A549 treated with Hydrocortisone at 1 μM for 4 hours (cell line): ENCODE results near the gene ANO6. TPM values are rescaled to one million over a fixed set of nuclear protein-coding genes. Genes with fewer than 3 reads are reported as not detected.

ENCODE experiments used
- total RNA-seq: library from RNA; stranded (reverse); fragments of 200-300 nt; extraction: Qiagen RNA extraction; gene quantifications from 5 replicates; pipeline ENCODE4 v1.2.3, GENCODE V29; 2022

ANO6 gene
- total RNA-seq, result 45.9 to 76.8 TPM (median 57.9 TPM) in 5 replicates

GRCh38 chr12:45215419-45216229 is at the start of gene ANO6:
Gene ANO6 (plus strand): TSS chr12:45216095. CDS start chr12:45216322, 227 bp downstream.

Other genes starting within 250 kb of the ANO6 start
- gene DBX2, start 165.0 kb upstream of the ANO6 start, total RNA-seq, result not detected in 5 replicates